ENCODE data around the gene CACNA1F.

The CACNA1F gene

DNA sequence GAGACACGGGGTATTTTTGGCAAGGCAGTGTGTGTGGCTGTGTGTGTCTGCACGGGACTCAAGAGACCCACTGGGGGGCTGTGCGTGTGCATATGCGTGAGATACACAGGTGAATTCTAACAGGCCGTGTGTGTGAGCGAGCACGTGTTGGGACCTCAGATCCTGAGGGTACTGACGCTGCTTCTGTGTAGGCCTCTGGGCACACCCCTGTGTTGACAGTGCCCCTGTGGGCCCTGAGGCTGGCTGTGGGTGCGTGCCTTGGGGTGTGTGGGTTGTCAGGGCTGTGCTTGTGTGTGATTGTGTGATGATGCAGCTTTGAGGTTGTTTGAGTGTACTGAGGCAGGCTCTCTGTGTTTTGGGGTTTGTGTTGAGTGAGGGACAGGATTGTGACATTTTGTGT lies 17.4 kb upstream of the CACNA1F start:
- no peaks in the 10 kb centered on the region for H3K9me2 ChIP-seq (ENCODE audit: low read depth, low read length)
- H3K27ac ChIP-seq (ENCODE audit: low read depth, low read length, poor library complexity, severe bottlenecking): no peak overlapping the region
- H3K4me1 ChIP-seq (ENCODE audit: insufficient read depth, low read length, severe bottlenecking): no peaks in the 10 kb centered on the region
- no peaks in the 10 kb centered on the region for H4K20me1 ChIP-seq (ENCODE audit: insufficient read depth, low read length)
- TF ChIP-seq EZH2 (IDR thresholded peaks at IDR 0.05; ENCODE audit: borderline replicate concordance, low read length): no peak
- TF ChIP-seq, protein P1, sequence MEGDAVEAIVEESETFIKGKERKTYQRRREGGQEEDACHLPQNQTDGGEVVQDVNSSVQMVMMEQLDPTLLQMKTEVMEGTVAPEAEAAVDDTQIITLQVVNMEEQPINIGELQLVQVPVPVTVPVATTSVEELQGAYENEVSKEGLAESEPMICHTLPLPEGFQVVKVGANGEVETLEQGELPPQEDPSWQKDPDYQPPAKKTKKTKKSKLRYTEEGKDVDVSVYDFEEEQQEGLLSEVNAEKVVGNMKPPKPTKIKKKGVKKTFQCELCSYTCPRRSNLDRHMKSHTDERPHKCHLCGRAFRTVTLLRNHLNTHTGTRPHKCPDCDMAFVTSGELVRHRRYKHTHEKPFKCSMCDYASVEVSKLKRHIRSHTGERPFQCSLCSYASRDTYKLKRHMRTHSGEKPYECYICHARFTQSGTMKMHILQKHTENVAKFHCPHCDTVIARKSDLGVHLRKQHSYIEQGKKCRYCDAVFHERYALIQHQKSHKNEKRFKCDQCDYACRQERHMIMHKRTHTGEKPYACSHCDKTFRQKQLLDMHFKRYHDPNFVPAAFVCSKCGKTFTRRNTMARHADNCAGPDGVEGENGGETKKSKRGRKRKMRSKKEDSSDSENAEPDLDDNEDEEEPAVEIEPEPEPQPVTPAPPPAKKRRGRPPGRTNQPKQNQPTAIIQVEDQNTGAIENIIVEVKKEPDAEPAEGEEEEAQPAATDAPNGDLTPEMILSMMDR (IDR thresholded peaks at IDR 0.05; ENCODE audit: low read length): no peak
- H3F3A ChIP-seq (ENCODE audit: insufficient read depth, low read length): no peaks in the 10 kb centered on the region
- no peak overlapping the region for H2AFZ ChIP-seq (ENCODE audit: low read length)
- no peaks in the 10 kb centered on the region for H3K79me2 ChIP-seq (ENCODE audit: insufficient read depth, low read length)
- H3K36me3 ChIP-seq (ENCODE audit: insufficient read depth, low read length): 0 out of 2 replicates have a peak, but pooled peaks cover 2% of the 10 kb centered on the region
- H3K9me3 ChIP-seq (ENCODE audit: low read length): no peaks in the 10 kb centered on the region
- no peaks in the 10 kb centered on the region for H3K27me3 ChIP-seq (ENCODE audit: insufficient read depth, low read length)
- H3K9ac ChIP-seq (ENCODE audit: low read length): no peak overlapping the region
- H3K4me2 ChIP-seq (ENCODE audit: low read length): no peak overlapping the region
- no peak overlapping the region for H3K4me3 ChIP-seq (ENCODE audit: low read depth, low read length, poor library complexity, severe bottlenecking)

DNA sequence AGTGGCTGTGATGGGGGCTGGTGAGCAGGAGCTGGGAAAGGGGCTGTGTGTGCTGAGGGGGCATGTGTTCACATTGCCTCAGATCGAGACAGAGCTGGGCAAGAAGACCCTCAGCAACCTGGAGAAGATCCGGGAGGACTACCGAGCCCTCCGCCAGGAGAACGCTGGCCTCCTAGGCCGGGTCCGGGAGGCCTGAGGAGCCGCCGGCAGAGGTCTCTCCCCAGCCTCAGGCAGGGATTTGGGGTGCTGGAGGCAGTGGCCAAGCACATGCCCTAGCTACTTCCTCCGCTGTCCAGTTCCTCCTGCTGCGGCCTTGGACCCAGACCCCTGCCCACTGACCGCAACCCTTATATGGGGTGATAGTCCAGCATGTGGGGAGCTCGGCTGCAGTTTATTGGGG lies 16.9 kb upstream of the CACNA1F start:
- no peaks in the 10 kb centered on the region for H3K27me3 ChIP-seq (ENCODE audit: insufficient read depth, low read length)
- TF ChIP-seq EZH2 (IDR thresholded peaks at IDR 0.05; ENCODE audit: borderline replicate concordance, low read length): no peak
- TF ChIP-seq, protein P1 (IDR thresholded peaks at IDR 0.05; ENCODE audit: low read length): no peak

DNA sequence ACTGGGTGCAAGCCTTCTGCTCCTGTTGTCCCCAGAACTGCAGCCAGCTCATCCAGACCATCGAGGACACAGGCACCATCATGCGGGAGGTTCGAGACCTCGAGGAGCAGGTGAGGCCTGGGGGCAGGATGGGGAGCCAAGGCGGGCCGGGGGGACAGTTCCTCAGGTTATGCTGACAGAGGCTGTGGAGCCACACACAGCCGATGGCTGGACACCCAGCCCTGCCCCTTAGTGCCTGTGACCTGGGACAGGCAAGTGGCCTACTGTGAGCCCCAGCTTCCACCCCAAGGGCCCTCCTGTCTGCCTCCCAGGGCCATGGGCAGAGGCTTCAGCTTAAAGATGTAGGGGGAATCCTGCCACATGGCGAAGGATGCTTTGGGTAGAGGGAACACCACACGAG lies 16.5 kb upstream of the CACNA1F start:
- Histone ChIP-seq H3K9ac (ENCODE audit: low read length) (no peak overlapping the region), H3K4me2 (ENCODE audit: low read length) (no peak overlapping the region), H3K4me3 (ENCODE audit: low read depth, low read length, poor library complexity, severe bottlenecking) (no peak overlapping the region), H3K79me2 (ENCODE audit: insufficient read depth, low read length) (no peaks in the 10 kb centered on the region), H3K9me2 (ENCODE audit: low read depth, low read length) (no peaks in the 10 kb centered on the region), H3K36me3 (ENCODE audit: insufficient read depth, low read length) (0 out of 2 replicates have a peak, but pooled peaks cover 2% of the 10 kb centered on the region), H3K27me3 (ENCODE audit: insufficient read depth, low read length) (no peaks in the 10 kb centered on the region), H3K27ac (ENCODE audit: low read depth, low read length, poor library complexity, severe bottlenecking) (no peak overlapping the region), H4K20me1 (ENCODE audit: insufficient read depth, low read length) (no peaks in the 10 kb centered on the region), H3F3A (ENCODE audit: insufficient read depth, low read length) (no peaks in the 10 kb centered on the region), H3K9me3 (ENCODE audit: low read length) (no peaks in the 10 kb centered on the region), H3K4me1 (ENCODE audit: insufficient read depth, low read length, severe bottlenecking) (no peaks in the 10 kb centered on the region), H2AFZ (ENCODE audit: low read length) (no peak overlapping the region)
- no peak for TF ChIP-seq EZH2 (IDR thresholded peaks at IDR 0.05; ENCODE audit: borderline replicate concordance, low read length)
- TF ChIP-seq, protein P1 (IDR thresholded peaks at IDR 0.05; ENCODE audit: low read length): no peak

More for the DNA sequence above, 16.9 kb upstream of the CACNA1F start:
- Histone ChIP-seq H3K36me3 (ENCODE audit: insufficient read depth, low read length) (0 out of 2 replicates have a peak, but pooled peaks cover 2% of the 10 kb centered on the region), H3K9me3 (ENCODE audit: low read length) (no peaks in the 10 kb centered on the region), H3K4me1 (ENCODE audit: insufficient read depth, low read length, severe bottlenecking) (no peaks in the 10 kb centered on the region), H3K27ac (ENCODE audit: low read depth, low read length, poor library complexity, severe bottlenecking) (no peak overlapping the region), H3K9ac (ENCODE audit: low read length) (no peak overlapping the region), H3K4me3 (ENCODE audit: low read depth, low read length, poor library complexity, severe bottlenecking) (no peak overlapping the region), H3F3A (ENCODE audit: insufficient read depth, low read length) (no peaks in the 10 kb centered on the region), H4K20me1 (ENCODE audit: insufficient read depth, low read length) (no peaks in the 10 kb centered on the region), H3K79me2 (ENCODE audit: insufficient read depth, low read length) (no peaks in the 10 kb centered on the region), H3K4me2 (ENCODE audit: low read length) (no peak overlapping the region), H2AFZ (ENCODE audit: low read length) (no peak overlapping the region), H3K9me2 (ENCODE audit: low read depth, low read length) (no peaks in the 10 kb centered on the region)

Measured in OCI-LY1 (cell line).